ENCODE data around the gene OR2AG1.

The OR2AG1 gene

DNA sequence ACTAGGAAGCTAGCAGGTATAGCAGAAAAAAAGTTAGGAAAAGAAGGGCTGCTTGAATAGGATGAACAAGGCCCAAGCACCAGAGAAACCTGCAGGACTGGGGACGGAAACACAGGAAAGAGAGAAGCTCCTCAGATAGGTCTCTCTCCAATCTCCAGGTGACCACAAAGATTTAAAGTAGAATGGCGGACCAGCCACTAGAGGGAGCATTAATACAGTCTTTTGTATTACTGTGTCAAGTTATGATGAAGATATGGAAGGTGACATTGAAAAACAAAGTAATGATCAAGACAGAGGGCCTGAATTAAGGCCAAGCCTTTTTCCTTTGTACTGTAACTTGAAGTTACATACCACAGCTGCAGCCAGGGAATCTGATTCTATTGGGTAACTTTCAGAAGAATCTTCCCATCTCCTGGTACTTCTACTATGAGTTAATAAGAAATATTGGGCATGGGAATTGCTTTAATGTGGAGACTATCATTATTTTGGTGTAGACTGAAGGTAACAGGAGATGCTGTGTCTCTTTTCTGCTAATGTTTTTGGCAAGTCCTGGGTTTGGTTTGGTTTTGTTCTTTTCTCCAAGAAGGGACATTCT is 44.9 kb upstream of the OR2AG1 start:
- H3K4me3 ChIP-seq (ENCODE audit: low read depth, low read length), result no peak overlapping the region
- TF ChIP-seq CTCF (IDR thresholded peaks at IDR 0.05; ENCODE audit: low read depth, low read length) (peak; percentile 49), MAX (IDR thresholded peaks at IDR 0.05; ENCODE audit: low read depth, low read length) (no peak)
- peak; percentile 62 for DNase-seq (ENCODE audit: low read depth)

GRCh38 chr11:6738590-6738989 is 44.2 kb upstream of the OR2AG1 start:
- TF ChIP-seq MYC (IDR thresholded peaks at IDR 0.05; ENCODE audit: low read depth, low read length) (no peak), MAX (IDR thresholded peaks at IDR 0.05; ENCODE audit: low read depth, low read length) (no peak), POLR2A (IDR thresholded peaks at IDR 0.05; ENCODE audit: extremely low read depth, insufficient read length) (no peak), CTCF (IDR thresholded peaks at IDR 0.05; ENCODE audit: low read depth, low read length) (no peak)
- no peak overlapping the region for H3K4me3 ChIP-seq (ENCODE audit: low read depth, low read length)
- DNase-seq (ENCODE audit: low read depth), result no peak

- H3K4me3 ChIP-seq (ENCODE audit: low read depth, low read length), result no peak overlapping the region
- DNase-seq (ENCODE audit: low read depth), result no peak
- no peak for TF ChIP-seq POLR2A (IDR thresholded peaks at IDR 0.05; ENCODE audit: extremely low read depth, insufficient read length)
- no peak for TF ChIP-seq CTCF (IDR thresholded peaks at IDR 0.05; ENCODE audit: low read depth, low read length)
- no peak for TF ChIP-seq MYC (IDR thresholded peaks at IDR 0.05; ENCODE audit: low read depth, low read length)
- no peak for TF ChIP-seq MAX (IDR thresholded peaks at IDR 0.05; ENCODE audit: low read depth, low read length)
Observed at GRCh38 chr11:6742260-6742659, 40.6 kb upstream of the OR2AG1 start.

GRCh38 chr11:6745018-6745417 is 37.8 kb upstream of the OR2AG1 start:
- TF ChIP-seq POLR2A (IDR thresholded peaks at IDR 0.05; ENCODE audit: extremely low read depth, insufficient read length), result no peak
- DNase-seq (ENCODE audit: low read depth), result no peak
- no peak overlapping the region for H3K4me3 ChIP-seq (ENCODE audit: low read depth, low read length)

- no peak for DNase-seq (ENCODE audit: low read depth)
- no peak for TF ChIP-seq MAX (IDR thresholded peaks at IDR 0.05; ENCODE audit: low read depth, low read length)
- no peak for TF ChIP-seq POLR2A (IDR thresholded peaks at IDR 0.05; ENCODE audit: extremely low read depth, insufficient read length)
- TF ChIP-seq CTCF (IDR thresholded peaks at IDR 0.05; ENCODE audit: low read depth, low read length), result no peak
- no peak for TF ChIP-seq MYC (IDR thresholded peaks at IDR 0.05; ENCODE audit: low read depth, low read length)
- no peak overlapping the region for H3K4me3 ChIP-seq (ENCODE audit: low read depth, low read length)
Observed at GRCh38 chr11:6745465-6746015, 37.3 kb upstream of the OR2AG1 start.

- no peak for TF ChIP-seq POLR2A (IDR thresholded peaks at IDR 0.05; ENCODE audit: extremely low read depth, insufficient read length)
- TF ChIP-seq MAX (IDR thresholded peaks at IDR 0.05; ENCODE audit: low read depth, low read length), result no peak
- TF ChIP-seq CTCF (IDR thresholded peaks at IDR 0.05; ENCODE audit: low read depth, low read length), result no peak
- TF ChIP-seq MYC (IDR thresholded peaks at IDR 0.05; ENCODE audit: low read depth, low read length), result no peak
- DNase-seq (ENCODE audit: low read depth), result no peak
- no peak overlapping the region for H3K4me3 ChIP-seq (ENCODE audit: low read depth, low read length)
Observed at GRCh38 chr11:6746086-6746618, 36.7 kb upstream of the OR2AG1 start.
